ENCODE results near the gene SEPTIN3.

Gene SEPTIN3

DNA sequence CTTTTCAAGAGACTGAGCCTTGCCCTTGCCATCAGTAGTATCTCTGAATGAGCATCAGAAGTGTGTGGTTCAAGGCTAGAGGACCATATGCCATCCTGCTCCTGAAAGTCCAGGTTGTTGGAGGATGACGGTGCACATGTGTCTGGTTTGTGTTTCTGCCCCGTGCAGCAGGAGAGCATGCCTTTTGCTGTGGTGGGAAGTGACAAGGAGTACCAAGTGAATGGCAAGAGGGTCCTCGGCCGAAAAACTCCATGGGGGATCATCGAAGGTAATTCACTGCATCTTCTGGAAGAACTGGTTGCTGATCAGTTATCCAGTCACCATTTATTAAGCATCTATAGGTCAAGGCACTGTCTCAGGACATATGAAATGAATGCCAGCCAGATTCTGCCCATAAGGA is 23.3 kb downstream of the SEPTIN3 start:
- no peak overlapping the region for H3K4me3 ChIP-seq (ENCODE audit: low read depth, low read length)
- TF ChIP-seq CTCF (IDR thresholded peaks at IDR 0.05; ENCODE audit: low read depth, low read length): no peak

GRCh38 chr22:41995211-41995610 is 26.0 kb downstream of the SEPTIN3 start:
- no peak overlapping the region for H3K4me3 ChIP-seq (ENCODE audit: low read depth, low read length)
- no peak for TF ChIP-seq CTCF (IDR thresholded peaks at IDR 0.05; ENCODE audit: low read depth, low read length)

DNA sequence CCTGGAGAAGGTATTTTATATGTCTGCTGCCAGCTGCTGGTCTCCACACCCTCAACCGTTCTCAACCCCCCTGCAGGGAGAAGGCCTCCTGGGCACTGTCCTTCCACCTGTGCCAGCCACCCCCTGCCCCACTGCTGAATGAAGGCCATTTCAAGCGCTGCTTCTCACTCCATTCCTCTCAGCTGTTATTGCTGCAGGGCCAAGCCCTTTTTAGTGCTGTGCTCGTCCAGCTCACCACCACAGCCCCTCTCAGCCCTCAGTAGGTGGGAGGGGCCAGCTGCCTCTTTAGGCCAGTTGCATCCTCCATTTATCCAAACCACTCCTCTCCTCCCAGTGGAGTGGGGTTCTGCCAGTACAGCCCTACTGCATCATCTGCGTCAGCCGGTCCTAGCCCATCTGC is 27.6 kb downstream of the SEPTIN3 start:
- no peak overlapping the region for H3K4me3 ChIP-seq (ENCODE audit: low read depth, low read length)
- no peak for TF ChIP-seq CTCF (IDR thresholded peaks at IDR 0.05; ENCODE audit: low read depth, low read length)

GRCh38 chr22:41998361-41999261 is 29.4 kb downstream of the SEPTIN3 start, which contains the start of gene WBP2NL:
WBP2NL (plus strand) TSS chr22:41998788; CDS start chr22:41998819, 31 bp downstream.
- TF ChIP-seq CTCF (IDR thresholded peaks at IDR 0.05; ENCODE audit: low read depth, low read length): no peak
- H3K4me3 ChIP-seq (ENCODE audit: low read depth, low read length): 0 out of 2 replicates have a peak within 1 kb of the TSS, but pooled peaks have one; percentile 17

DNA sequence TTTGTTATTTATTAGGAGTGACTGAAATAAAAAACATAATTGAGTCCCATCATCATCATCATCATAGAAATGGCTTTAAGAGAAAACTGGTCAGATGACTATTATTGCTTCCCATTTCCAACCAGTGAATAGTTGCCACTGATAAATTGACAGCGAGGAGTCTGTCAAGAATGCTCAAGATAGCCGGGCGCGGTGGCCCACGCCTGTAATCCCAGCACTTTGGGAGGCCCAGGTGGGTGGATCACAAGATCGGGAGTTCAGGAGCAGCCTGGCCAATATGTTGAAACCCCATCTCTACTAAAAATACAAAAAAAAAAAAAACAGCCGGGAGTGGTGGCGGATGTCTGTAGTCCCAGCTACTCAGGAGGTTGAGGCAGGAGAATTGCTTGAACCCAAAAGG is 31.2 kb downstream of the SEPTIN3 start:
- no peak for TF ChIP-seq CTCF (IDR thresholded peaks at IDR 0.05; ENCODE audit: low read depth, low read length)
- no peak overlapping the region for H3K4me3 ChIP-seq (ENCODE audit: low read depth, low read length)

- no peak overlapping the region for H3K4me3 ChIP-seq (ENCODE audit: low read depth, low read length)
- no peak for TF ChIP-seq CTCF (IDR thresholded peaks at IDR 0.05; ENCODE audit: low read depth, low read length)
Observed at GRCh38 chr22:42001121-42001520, 31.9 kb downstream of the SEPTIN3 start.

- H3K4me3 ChIP-seq (ENCODE audit: low read depth, low read length): no peak overlapping the region
- TF ChIP-seq CTCF (IDR thresholded peaks at IDR 0.05; ENCODE audit: low read depth, low read length): no peak
Observed at GRCh38 chr22:42001706-42002105, 32.5 kb downstream of the SEPTIN3 start.
